ENCODE measurements around the gene JAGN1.

JAGN1 gene

GRCh38 chr3:9883706-9884554, 6.5 kb upstream of the JAGN1 start:
- no peaks in the 10 kb centered on the region for H3K27me3 ChIP-seq (ENCODE audit: low read depth, low read length)
- TF ChIP-seq CTCF (IDR thresholded peaks at IDR 0.05; ENCODE audit: low read depth, low read length) = no peak
- TF ChIP-seq EZH2phosphoT487 (IDR thresholded peaks at IDR 0.05; ENCODE audit: low read depth) = no peak
- H3K4me2 ChIP-seq (ENCODE audit: low read length) = no peak overlapping the region
- H3K4me1 ChIP-seq (ENCODE audit: low read length) = peaks cover 4% of the 10 kb centered on the region; the same call in 1 of the 2 replicates
- no peak overlapping the region; the same call in 1 of the 2 replicates for H2AFZ ChIP-seq (ENCODE audit: low read depth, low read length)
- H3K9me3 ChIP-seq (ENCODE audit: insufficient read depth, low read length) = no peaks in the 10 kb centered on the region
- no peaks in the 10 kb centered on the region for H3K36me3 ChIP-seq (replicated peaks; ENCODE audit: low read depth, low read length)
- no peak overlapping the region for H3K4me3 ChIP-seq (ENCODE audit: low read length)
- no peak overlapping the region for H3K27ac ChIP-seq (ENCODE audit: low read length)
- no peaks in the 10 kb centered on the region for H4K20me1 ChIP-seq (ENCODE audit: insufficient read depth, low read length)
- H3K79me2 ChIP-seq (ENCODE audit: low read length) = no peaks in the 10 kb centered on the region
- H3K9ac ChIP-seq (ENCODE audit: low read length) = no peak overlapping the region

- Histone ChIP-seq H3K4me2 (ENCODE audit: low read length) (no peak overlapping the region), H3K27ac (ENCODE audit: low read length) (no peak overlapping the region), H4K20me1 (ENCODE audit: insufficient read depth, low read length) (no peaks in the 10 kb centered on the region), H3K36me3 (replicated peaks; ENCODE audit: low read depth, low read length) (no peaks in the 10 kb centered on the region), H2AFZ (ENCODE audit: low read depth, low read length) (no peak overlapping the region; the same call in 1 of the 2 replicates), H3K79me2 (ENCODE audit: low read length) (no peaks in the 10 kb centered on the region), H3K4me3 (ENCODE audit: low read length) (no peak overlapping the region), H3K9me3 (ENCODE audit: insufficient read depth, low read length) (no peaks in the 10 kb centered on the region), H3K9ac (ENCODE audit: low read length) (no peak overlapping the region), H3K27me3 (ENCODE audit: low read depth, low read length) (no peaks in the 10 kb centered on the region), H3K4me1 (ENCODE audit: low read length) (peaks cover 3% of the 10 kb centered on the region; the same call in 1 of the 2 replicates)
- TF ChIP-seq CTCF (IDR thresholded peaks at IDR 0.05; ENCODE audit: low read depth, low read length) (no peak), EZH2phosphoT487 (IDR thresholded peaks at IDR 0.05; ENCODE audit: low read depth) (no peak)
These were observed 5.8 kb upstream of the JAGN1 start for GRCh38 chr3:9884555-9885165.

- TF ChIP-seq EZH2phosphoT487 (IDR thresholded peaks at IDR 0.05; ENCODE audit: low read depth) = no peak
- TF ChIP-seq CTCF (IDR thresholded peaks at IDR 0.05; ENCODE audit: low read depth, low read length) = no peak
- Histone ChIP-seq H3K27ac (ENCODE audit: low read length) (no peak overlapping the region), H3K4me3 (ENCODE audit: low read length) (no peak overlapping the region)
These were observed 4.1 kb upstream of the JAGN1 start for GRCh38 chr3:9886328-9886727.

GRCh38 chr3:9887480-9887879, 2.9 kb upstream of the JAGN1 start:
- Histone ChIP-seq H3K4me2 (ENCODE audit: low read length) (no peak overlapping the region), H3K27ac (ENCODE audit: low read length) (no peak overlapping the region), H2AFZ (ENCODE audit: low read depth, low read length) (no peak overlapping the region)

More at GRCh38 chr3:9886328-9886727, 4.1 kb upstream of the JAGN1 start:
- H3K79me2 ChIP-seq (ENCODE audit: low read length) = peaks cover 10% of the 10 kb centered on the region
- H3K4me2 ChIP-seq (ENCODE audit: low read length) = no peak overlapping the region
- no peaks in the 10 kb centered on the region for H3K27me3 ChIP-seq (ENCODE audit: low read depth, low read length)
- H3K36me3 ChIP-seq (replicated peaks; ENCODE audit: low read depth, low read length) = no peaks in the 10 kb centered on the region
- no peak overlapping the region for H3K9ac ChIP-seq (ENCODE audit: low read length)
- no peaks in the 10 kb centered on the region for H3K9me3 ChIP-seq (ENCODE audit: insufficient read depth, low read length)
- no peaks in the 10 kb centered on the region for H4K20me1 ChIP-seq (ENCODE audit: insufficient read depth, low read length)
- peaks cover 5% of the 10 kb centered on the region; the same call in 1 of the 2 replicates for H3K4me1 ChIP-seq (ENCODE audit: low read length)
- no peak overlapping the region for H2AFZ ChIP-seq (ENCODE audit: low read depth, low read length)

More at GRCh38 chr3:9887480-9887879, 2.9 kb upstream of the JAGN1 start:
- H3K4me3 ChIP-seq (ENCODE audit: low read length) = no peak overlapping the region
- H3K9ac ChIP-seq (ENCODE audit: low read length) = no peak overlapping the region
- H3K9me3 ChIP-seq (ENCODE audit: insufficient read depth, low read length) = no peaks in the 10 kb centered on the region
- peaks cover 8% of the 10 kb centered on the region for H3K4me1 ChIP-seq (ENCODE audit: low read length)
- no peak for TF ChIP-seq CTCF (IDR thresholded peaks at IDR 0.05; ENCODE audit: low read depth, low read length)
- TF ChIP-seq EZH2phosphoT487 (IDR thresholded peaks at IDR 0.05; ENCODE audit: low read depth) = no peak
- no peaks in the 10 kb centered on the region for H3K27me3 ChIP-seq (ENCODE audit: low read depth, low read length)
- peaks cover 21% of the 10 kb centered on the region for H3K79me2 ChIP-seq (ENCODE audit: low read length)
- peaks cover 2% of the 10 kb centered on the region for H3K36me3 ChIP-seq (replicated peaks; ENCODE audit: low read depth, low read length)
- peaks cover 2% of the 10 kb centered on the region; the same call in 1 of the 2 replicates for H4K20me1 ChIP-seq (ENCODE audit: insufficient read depth, low read length)
